ENCODE measurements around the gene SPEM1. TPM values are rescaled to one million over a fixed set of nuclear protein-coding genes. Genes with fewer than 3 reads are reported as not detected.

SPEM1 gene
- total and polyA plus RNA-seq, 2 of the 13 experiments (the other 11 are each of a cell fraction or from before 2014, with no cell fraction given): not detected

GRCh38 chr17:7403043-7403726 is 16.9 kb upstream of the SPEM1 start (continued):
- no peak for TF ChIP-seq MED13 (CRISPR knock-in tag; IDR thresholded peaks at IDR 0.05)
- no peak; the same call in 1 of the 2 replicates for TF ChIP-seq ZNF124 (CRISPR knock-in tag; IDR thresholded peaks at IDR 0.05)
- TF ChIP-seq ZBTB8A (CRISPR knock-in tag; IDR thresholded peaks at IDR 0.05; ENCODE audit: borderline replicate concordance, low read depth): no peak
- TF ChIP-seq ELK4 (CRISPR knock-in tag; IDR thresholded peaks at IDR 0.05; ENCODE audit: borderline replicate concordance): no peak
- no peak for TF ChIP-seq ZNF766 (CRISPR knock-in tag; IDR thresholded peaks at IDR 0.05; ENCODE audit: borderline replicate concordance)
- TF ChIP-seq GPN1 (CRISPR knock-in tag; IDR thresholded peaks at IDR 0.05; ENCODE audit: borderline replicate concordance): no peak
- no peak for TF ChIP-seq MAFG (CRISPR knock-in tag; IDR thresholded peaks at IDR 0.05)
- TF ChIP-seq ZNF251 (CRISPR knock-in tag; IDR thresholded peaks at IDR 0.05): no peak
- TF ChIP-seq MBNL3 (CRISPR knock-in tag; conservative IDR thresholded peaks at IDR 0.05): no peak
- no peak for TF ChIP-seq U2AF1 (optimal IDR thresholded peaks at IDR 0.05; ENCODE audit: low read depth, low read length)
- no peak for TF ChIP-seq ZFYVE20 (CRISPR knock-in tag; IDR thresholded peaks at IDR 0.05; ENCODE audit: borderline replicate concordance, low read depth)
- no peak; the same call in 1 of the 2 replicates for TF ChIP-seq THAP9 (CRISPR knock-in tag; IDR thresholded peaks at IDR 0.05; ENCODE audit: borderline replicate concordance)
- TF ChIP-seq ZBTB1 (CRISPR knock-in tag; IDR thresholded peaks at IDR 0.05; ENCODE audit: borderline replicate concordance): no peak
- no peak for TF ChIP-seq FUBP1 (CRISPR knock-in tag; IDR thresholded peaks at IDR 0.05; ENCODE audit: borderline replicate concordance)
- no peak for TF ChIP-seq ZNF335 (CRISPR knock-in tag; IDR thresholded peaks at IDR 0.05)
- TF ChIP-seq BRD4 (CRISPR knock-in tag; IDR thresholded peaks at IDR 0.05): no peak
- no peak for TF ChIP-seq ZBTB33 (CRISPR knock-in tag; IDR thresholded peaks at IDR 0.05)
- TF ChIP-seq FOSL2 (CRISPR knock-in tag; IDR thresholded peaks at IDR 0.05): no peak; the same call in 1 of the 2 replicates
- no peak for TF ChIP-seq BCLAF1 (IDR thresholded peaks at IDR 0.05)
